Kidney epithelial cell (primary cell): ENCODE data around the gene PRR5L. TPM values are rescaled to one million over a fixed set of nuclear protein-coding genes. Genes with fewer than 3 reads are reported as not detected.

Experiments
- DNase-seq: peaks from one replicate; pipeline ENCODE4 v3.0.0-alpha.2; 2010; ENCODE audit warnings: low read depth
- H3K27me3 ChIP-seq: 2 replicates; pipeline ENCODE4 v1.6.0; 2011; ENCODE audit warnings: low read length; ENCODE audit not compliant: control insufficient read depth, insufficient read depth
- H3K36me3 ChIP-seq: 2 replicates; pipeline ENCODE4 v1.5.1; 2011; ENCODE audit warnings: low read length; ENCODE audit not compliant: control insufficient read depth, insufficient read depth
- H3K4me3 ChIP-seq: 2 replicates; pipeline ENCODE4 v1.5.1; 2011; ENCODE audit warnings: low read depth, mild to moderate bottlenecking, control low read depth, low read length
- CTCF ChIP-seq: IDR thresholded peaks from 2 replicates; pipeline ENCODE4 v1.5.1; 2011; ENCODE audit warnings: mild to moderate bottlenecking, moderate library complexity, low read length, control low read depth, inconsistent platforms; ENCODE audit not compliant: insufficient read depth, poor library complexity, severe bottlenecking
- total RNA-seq: library from RNA; depleted of rRNA; stranded (reverse); fragments of >200 nt; gene quantifications from 2 replicates; pipeline ENCODE4 v1.2.3, GENCODE V29; 2015

Gene PRR5L
- total RNA-seq, 1 donor from 2014 or later = 15.9 TPM

DNA sequence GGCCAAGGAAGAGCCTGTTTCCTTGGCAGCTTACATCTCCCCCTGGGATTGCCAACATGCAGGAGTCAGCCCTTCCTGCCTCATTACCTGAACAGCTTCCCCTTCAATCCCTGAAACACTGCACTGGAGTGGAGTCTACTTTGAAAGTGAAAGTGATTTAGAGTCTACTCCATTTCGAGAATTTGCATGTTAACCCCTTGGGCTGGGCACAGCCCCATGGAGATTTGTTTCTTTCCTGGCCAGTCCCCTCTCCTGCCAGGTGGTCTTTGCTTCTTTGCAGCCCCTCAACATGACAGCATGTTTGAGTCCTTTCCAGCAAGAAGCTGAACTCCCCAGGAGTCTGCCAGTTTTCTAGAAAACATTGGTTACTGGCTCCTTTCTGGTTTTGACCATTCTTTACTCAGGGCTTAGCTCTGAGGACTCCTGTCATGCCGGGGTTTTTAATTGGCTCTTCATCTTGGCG is 154.1 kb downstream of the PRR5L start:
- no peak for TF ChIP-seq CTCF
- Histone ChIP-seq H3K4me3 (no peak overlapping the region), H3K27me3 (no peaks in the 10 kb centered on the region), H3K36me3 (peaks cover 7% of the 10 kb centered on the region)
- DNase-seq = no peak

- no peak for TF ChIP-seq CTCF
- no peaks in the 10 kb centered on the region for H3K27me3 ChIP-seq
- H3K4me3 ChIP-seq = no peak overlapping the region
- peaks cover 7% of the 10 kb centered on the region for H3K36me3 ChIP-seq
- no peak for DNase-seq
Measured at GRCh38 chr11:36451045-36451444, 155.0 kb downstream of the PRR5L start.

DNA sequence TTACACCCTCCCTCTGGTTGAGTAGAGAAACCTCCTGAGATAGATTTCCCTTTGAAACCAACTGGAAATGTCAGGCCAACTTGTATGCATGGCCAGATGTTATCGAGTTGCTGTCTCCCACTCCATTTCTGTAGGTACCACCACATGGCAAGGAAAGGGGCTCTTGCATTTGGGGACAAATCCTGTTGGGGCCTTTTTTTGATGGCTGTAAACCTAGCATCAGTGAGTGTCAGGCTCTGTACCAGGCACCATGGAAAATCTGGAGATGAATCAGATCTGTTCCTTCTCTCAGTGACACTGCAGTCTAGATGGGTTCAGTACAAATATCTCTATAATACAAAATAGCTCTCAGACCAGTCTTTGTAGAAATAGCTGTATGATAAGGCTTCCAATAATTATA is 155.6 kb downstream of the PRR5L start:
- H3K27me3 ChIP-seq = no peaks in the 10 kb centered on the region
- peaks cover 7% of the 10 kb centered on the region for H3K36me3 ChIP-seq
- TF ChIP-seq CTCF = no peak
- DNase-seq = no peak
- H3K4me3 ChIP-seq = no peak overlapping the region

DNA sequence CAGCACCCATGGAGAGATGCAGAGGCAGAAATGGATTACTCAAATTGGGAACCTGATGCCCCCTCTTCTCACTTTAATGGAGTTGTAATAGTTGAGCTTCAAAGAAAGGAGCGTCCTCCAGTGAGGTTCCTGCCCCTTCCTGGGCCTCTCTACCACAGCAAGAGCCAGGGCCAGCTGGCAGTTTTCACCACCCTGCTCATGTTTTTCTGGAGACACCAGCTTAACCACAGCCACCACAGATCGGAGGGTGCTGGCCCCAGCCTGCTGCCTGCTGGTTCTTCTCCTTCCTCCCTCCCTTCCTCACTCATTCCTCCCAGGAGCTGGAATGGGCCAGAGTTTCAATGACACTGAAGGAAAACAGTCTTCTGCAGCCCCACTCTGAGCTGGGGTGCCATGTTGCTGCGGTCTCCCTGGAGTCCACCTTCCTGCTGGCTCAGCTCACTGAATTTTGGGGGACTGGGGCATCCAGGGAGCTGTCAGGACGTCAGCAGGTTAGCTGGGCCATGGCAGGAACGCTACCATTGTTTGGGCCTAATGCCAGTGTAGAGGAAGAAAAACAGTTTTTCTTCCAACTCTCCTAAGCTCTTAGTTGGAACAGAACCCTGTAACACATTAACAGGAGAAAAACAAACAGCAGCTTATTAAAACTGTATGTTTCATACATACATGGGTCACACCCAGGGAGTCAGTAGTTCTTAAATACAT is 156.3 kb downstream of the PRR5L start:
- TF ChIP-seq CTCF = no peak
- H3K4me3 ChIP-seq = no peak overlapping the region
- no peak for DNase-seq
- H3K36me3 ChIP-seq = peaks cover 7% of the 10 kb centered on the region
- H3K27me3 ChIP-seq = no peaks in the 10 kb centered on the region

GRCh38 chr11:36452961-36453360 is 156.9 kb downstream of the PRR5L start:
- H3K4me3 ChIP-seq = no peak overlapping the region
- DNase-seq = no peak
- no peaks in the 10 kb centered on the region for H3K27me3 ChIP-seq
- peaks cover 7% of the 10 kb centered on the region for H3K36me3 ChIP-seq
- no peak for TF ChIP-seq CTCF

DNA sequence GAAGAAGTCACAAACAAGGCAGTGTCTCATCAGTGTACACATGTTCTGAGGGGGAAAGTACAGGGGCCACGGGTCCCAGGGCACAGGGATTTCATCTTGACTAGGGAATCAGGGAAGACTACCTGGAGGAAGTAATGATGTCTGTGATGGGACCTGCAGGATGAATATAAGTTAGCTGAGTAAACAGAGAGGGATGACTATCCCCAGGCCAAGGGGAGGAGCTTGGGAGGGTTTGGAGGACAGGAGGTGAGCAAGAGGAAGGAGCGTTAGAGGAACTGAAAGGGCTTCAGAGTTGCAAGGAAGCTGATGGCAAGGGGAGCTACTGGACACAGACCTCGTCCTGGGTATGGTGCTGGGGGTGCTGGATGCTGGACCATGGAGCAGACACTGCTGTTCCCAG is 157.6 kb downstream of the PRR5L start:
- no peak overlapping the region for H3K4me3 ChIP-seq
- H3K36me3 ChIP-seq = peaks cover 9% of the 10 kb centered on the region
- no peak for TF ChIP-seq CTCF
- DNase-seq = no peak
- no peaks in the 10 kb centered on the region for H3K27me3 ChIP-seq
